GM18867 (cell line): ENCODE measurements around the gene STARD7.

ENCODE experiments used
- ATAC-seq: cut with Tn5 transposase; IDR thresholded peaks from one replicate; pipeline ENCODE4 v1.9.1; 2021; ENCODE audit warnings: mild to moderate bottlenecking, moderate library complexity; ENCODE audit not compliant: unreplicated experiment

The STARD7 gene

DNA sequence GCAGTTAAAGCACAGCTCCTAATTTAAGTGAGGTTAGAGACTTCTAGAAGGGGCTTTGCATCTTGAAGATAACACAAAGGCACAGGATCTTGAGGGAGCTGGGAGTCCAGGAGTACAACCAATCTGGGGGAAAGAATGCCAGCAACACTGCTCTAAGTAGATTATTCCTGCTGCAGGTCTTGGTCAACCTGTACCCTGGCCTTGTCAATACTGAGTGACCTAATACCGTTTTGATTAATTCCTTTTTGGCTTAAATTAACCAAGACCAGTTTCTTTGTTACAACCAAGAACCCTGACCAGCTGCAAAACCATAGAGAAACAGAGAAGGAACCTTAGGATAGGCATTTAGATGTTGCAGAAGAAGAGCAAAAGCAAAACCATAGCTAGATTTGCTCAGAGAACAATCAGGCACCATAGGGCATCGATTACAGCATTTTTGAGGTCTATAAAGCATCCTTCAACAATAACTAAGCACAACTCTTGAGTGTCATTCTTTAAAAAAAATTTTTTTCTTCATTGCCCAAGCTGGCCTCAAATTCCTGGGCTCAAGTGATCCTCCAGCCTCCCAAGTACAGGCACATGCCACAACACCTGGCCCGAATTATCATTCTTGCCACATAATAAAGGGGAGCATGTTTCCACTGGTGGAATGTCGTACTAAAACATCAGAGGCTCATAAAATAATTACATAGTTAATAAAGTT, 6.3 kb downstream of the STARD7 start:
- ATAC-seq: no peak

DNA sequence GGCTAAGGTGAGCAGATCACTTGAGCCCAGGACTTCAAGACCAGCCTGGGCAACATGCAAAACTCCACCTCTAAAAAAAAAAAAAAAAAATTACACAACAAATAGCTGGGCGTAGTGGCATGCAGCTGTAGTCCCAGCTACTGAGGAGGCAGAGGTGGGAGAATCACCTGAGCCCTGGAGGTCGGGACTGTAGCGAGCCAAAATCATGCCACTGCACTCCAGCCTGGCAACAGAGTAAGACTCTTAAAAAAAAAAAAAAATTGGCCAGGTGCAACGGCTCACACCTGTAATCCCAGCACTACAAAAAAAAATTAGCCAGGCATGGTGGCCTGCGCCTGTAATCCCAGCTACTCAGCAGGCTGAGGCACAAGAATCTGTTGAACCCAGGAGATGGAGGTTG, 7.3 kb downstream of the STARD7 start:
- ATAC-seq: no peak

DNA sequence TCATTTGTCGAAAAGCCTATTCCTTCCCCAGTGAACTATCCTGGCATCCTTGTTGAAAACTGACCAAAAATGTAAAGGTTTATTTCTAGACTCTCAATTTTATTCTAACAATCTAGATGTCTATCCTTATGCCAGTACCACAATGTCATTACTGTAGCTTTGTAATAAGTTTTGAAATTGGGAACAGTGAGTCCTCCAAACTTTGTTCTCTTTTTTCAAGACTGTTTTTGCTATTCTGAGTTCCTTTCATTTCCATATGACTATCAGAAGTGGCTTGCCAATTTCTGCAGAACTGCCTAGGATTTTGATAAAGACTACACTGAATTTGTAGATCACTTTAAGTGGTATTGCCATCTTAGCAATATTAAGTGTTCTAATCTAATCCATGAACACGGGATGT, 9.7 kb downstream of the STARD7 start:
- no peak for ATAC-seq

GRCh38 chr2:96197546-96198255, 10.9 kb downstream of the STARD7 start:
- no peak for ATAC-seq

- no peak for ATAC-seq
Measured at GRCh38 chr2:96195410-96196066, 13.1 kb downstream of the STARD7 start.

DNA sequence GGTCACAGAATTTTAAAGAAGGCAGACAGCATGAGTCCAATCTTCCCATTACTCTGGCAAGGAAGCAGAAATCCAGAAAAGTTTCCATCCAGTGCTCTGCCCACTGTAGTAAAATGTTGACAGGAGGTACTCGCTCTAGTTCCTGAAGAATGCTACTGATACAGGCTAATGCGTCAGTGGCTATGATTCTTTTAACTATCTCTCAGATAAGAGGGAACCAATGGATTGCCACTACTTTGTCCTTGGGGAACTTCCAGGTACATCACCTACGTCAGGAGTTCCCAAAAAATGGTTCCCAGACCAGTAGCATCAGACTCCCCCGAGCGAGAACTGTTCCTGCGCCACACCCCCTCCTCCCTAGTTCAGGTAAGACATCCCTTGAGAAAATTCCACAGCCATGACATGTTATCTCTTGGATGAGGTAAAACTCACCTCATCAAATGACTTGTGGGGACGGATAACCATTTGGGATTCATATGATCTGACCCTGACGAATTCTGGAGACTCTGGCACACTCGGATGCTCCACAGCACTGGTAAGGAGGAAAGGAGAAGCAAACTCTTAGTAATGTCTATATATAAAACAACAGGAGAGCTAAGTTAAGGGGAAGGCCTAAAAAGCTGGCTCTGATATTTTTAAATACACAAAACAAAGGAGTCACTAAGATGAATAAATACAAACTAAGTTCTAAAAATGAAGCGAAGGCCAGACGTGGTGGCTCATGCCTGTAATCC, 16.5 kb downstream of the STARD7 start:
- ATAC-seq: no peak

DNA sequence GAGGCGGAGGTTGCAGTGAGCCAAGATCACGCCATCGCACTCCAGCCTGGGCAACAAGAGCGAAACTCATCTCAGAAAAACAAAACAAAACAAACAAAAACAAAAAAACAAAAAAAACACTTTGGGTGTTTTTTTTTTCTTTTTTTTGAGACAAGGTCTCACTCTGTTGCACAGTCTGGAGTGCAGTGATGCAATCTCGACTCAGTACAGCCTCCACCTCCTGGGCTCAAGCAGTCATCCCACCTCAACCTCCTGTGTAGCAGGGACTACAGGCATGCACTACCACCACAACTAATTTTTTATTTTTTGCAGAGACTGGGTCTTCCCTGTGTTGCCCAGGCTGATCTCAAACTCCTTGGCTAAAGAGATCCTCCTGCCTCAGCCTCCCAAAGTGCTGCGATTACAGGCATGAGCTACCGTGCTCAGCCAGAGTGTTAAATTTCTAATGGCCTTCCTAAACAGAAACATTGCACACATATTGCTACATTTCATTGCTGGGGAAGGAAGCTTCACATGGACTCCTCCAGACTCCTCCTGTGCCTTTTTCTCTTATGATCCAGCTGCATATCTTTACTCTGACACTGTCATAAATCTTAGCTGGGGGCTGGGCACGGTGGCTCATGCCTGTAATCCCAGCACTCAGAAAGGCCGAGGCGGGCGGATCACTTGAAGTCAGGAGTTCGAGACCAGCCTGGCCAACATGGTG, 19.7 kb downstream of the STARD7 start:
- no peak for ATAC-seq

DNA sequence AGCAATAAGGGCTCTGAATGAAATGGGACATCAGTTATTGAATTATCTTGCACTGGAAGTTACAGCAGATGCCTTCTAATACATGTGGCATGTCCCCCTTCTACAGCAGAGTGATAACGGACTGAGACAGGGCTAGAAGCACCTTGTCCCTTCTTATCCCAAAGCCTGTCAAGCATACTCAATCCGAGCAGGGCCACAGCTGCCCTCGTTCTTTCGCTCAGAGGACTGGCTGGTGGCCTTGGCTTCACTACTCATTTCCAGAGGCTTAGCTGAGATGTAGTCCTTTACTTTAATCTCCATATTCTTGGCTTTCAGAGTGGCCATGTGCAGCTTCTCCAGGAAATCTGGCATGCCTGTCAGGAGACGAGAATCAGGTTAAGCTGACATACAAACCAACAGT, 22.1 kb downstream of the STARD7 start:
- no peak for ATAC-seq

DNA sequence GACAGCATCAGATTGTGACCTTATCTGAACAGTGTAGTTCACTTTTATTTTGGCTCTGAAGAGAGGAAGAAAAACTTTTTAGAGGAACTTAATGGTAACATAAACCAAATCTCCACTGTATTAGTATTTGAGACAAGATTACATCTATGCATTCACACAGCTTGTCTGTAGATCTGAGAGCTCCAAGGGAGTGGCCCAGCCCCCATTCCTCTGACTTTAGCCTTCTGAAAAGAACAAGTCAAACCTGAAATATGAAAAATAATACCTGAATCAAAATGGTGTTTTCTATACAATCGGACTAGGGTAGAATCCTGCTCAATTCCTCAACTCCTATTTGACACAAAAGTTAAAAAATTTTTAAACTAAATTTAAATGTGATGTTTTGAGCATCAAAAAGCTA, 23.1 kb downstream of the STARD7 start:
- no peak for ATAC-seq

- ATAC-seq: no peak
Measured at GRCh38 chr2:96184989-96185388, 23.6 kb downstream of the STARD7 start.

- ATAC-seq: no peak
Measured at GRCh38 chr2:96184188-96184587, 24.4 kb downstream of the STARD7 start.

DNA sequence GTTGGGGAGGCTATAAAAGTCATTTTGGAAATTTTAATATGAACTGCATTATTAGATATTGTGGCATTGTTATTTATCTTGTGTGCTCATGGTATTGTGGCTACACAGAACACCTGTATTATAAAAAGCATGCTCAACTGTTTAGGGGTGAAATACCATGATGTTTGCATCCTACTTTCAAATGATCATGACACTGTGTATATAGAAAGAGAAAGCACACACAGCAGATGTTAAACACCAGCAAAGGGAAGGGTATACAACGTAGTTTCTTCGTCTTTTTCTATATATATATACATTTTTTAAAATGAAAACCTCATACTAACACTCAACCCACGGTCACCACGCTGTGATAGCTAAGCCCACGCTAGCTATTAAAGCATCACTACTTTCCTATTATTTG, 27.1 kb downstream of the STARD7 start:
- ATAC-seq: peak; percentile 65

DNA sequence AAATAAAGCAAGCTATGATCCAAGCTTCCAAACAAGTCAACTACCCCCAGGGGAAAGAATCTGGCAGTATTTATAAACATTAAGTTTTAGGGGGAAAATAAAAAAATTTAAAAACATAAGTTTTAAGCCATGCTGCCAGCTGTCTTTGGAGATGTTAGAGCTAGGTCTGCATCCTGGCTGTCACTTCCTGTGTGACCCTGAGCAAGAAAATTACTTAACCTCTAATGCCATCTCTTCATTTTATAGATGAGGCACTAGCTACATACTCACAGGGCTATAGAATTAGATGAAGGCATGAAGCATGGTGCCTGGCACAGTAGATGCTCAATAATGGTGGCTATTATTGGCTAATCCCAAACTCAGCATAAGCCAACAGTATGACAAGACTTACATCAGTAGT, 28.1 kb downstream of the STARD7 start:
- no peak for ATAC-seq

- no peak for ATAC-seq
Measured at GRCh38 chr2:96180002-96180401, 28.6 kb downstream of the STARD7 start.

GRCh38 chr2:96176661-96177060, 32.0 kb downstream of the STARD7 start:
- ATAC-seq: no peak

- no peak for ATAC-seq
Measured at GRCh38 chr2:96175951-96176350, 32.7 kb downstream of the STARD7 start.

DNA sequence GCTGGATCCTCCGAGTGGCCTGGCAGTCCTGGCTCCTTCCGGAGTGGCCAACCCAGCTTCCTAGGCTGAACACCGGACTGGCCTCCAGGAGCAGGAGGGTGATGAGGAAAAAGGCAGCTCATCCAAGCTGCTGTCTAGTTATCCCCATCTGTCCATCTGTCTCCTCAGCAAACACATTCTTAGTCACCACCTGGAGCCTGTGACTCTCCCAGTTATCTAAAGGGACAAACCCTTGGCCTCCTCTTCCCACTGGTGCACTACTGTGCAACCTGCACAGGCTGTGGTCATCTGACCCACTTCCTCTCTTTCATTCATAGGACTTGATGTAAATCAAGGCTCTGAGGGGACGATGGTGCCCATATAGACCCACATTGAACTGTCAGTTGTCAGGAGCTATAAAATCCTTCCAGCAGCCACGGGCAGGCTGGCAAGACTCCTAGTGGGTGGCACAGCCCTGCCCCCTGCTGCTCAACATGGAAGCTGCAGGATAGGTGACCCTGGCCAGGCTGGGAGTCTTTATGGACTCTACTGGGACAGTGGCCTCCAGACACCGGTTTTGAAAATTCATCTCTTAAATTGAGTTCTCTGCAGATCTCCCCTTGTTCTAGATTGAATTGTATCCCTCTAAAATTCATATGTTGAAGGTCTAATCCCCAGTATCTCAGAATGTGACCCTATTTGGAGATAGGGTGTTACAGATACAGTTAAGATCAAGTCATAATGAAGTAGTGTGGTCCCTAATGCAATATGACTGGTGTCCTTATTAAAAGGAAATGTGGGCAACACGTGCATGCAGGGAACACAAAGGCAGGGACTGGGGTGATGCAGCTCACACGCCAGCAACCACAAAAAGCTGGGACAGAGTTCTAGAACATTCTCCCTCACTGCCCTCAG, 34.1 kb downstream of the STARD7 start:
- ATAC-seq: peak; percentile 90

DNA sequence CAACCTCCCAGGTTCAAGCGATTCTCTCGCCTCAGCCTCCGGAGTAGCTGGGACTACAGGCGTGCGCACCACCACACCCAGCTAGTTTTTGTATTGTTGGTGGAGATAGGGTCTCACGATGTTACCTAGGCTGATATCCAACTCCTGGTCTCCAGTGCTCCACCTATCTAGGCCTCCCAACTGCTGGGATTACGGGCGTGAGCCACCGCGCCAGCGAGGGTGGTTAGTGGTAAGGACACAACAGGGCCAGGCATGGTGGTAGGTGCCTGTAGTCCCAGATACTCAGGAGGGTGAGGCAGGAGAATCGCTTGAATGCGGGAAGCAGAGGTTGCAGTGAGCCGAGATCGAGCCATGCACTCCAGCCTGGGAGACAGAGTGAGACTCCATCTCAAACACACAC, 36.8 kb downstream of the STARD7 start:
- no peak for ATAC-seq

DNA sequence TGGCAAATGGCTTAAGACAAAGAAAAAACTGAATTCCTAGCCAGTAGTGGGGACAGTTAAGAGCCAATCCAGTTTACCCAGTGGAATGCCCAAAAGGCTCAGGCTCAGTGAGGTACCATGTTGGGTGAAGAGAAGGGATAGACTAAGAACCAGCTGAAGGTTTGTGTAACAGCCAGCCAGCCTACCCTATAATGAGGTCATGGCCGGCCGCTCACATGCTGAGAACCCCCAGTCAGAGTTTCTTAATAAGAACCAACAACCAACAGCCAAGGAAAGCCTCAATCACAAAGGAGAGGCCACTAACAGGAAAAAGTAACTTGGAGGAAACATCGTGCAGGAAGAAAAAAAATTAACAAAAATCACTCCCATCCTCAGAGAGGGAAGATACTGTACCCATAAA, 38.0 kb downstream of the STARD7 start:
- no peak for ATAC-seq
